Subcutaneous adipose tissue (tissue), 4 donors: ENCODE results near the gene GJD4. TPM values are rescaled to one million over a fixed set of nuclear protein-coding genes. Genes with fewer than 3 reads are reported as not detected.

Experiments used
- total RNA-seq, 4 donors: library from RNA; depleted of rRNA; stranded (reverse); fragments of >200 nt; gene quantifications; one replicate each; pipeline ENCODE4 v1.1.0, GENCODE V29; 2016
- TF ChIP-seq, protein P1 (sequence below): fragments of 450-650 bp; IDR thresholded peaks from one replicate; pipeline ENCODE4 v1.5.1; 2016; ENCODE audit warnings: low read depth, mild to moderate bottlenecking, control low read depth, antibody characterized with exemption, moderate library complexity

GJD4 gene
- total RNA-seq, 4 donors from 2014 or later: not detected

GRCh38 chr10:35642035-35642792, 37.1 kb downstream of the GJD4 start, which contains the start of gene FZD8:
Gene FZD8 (minus strand): TSS chr10:35642296. CDS start chr10:35641429, 867 bp downstream.
- TF ChIP-seq, protein P1, sequence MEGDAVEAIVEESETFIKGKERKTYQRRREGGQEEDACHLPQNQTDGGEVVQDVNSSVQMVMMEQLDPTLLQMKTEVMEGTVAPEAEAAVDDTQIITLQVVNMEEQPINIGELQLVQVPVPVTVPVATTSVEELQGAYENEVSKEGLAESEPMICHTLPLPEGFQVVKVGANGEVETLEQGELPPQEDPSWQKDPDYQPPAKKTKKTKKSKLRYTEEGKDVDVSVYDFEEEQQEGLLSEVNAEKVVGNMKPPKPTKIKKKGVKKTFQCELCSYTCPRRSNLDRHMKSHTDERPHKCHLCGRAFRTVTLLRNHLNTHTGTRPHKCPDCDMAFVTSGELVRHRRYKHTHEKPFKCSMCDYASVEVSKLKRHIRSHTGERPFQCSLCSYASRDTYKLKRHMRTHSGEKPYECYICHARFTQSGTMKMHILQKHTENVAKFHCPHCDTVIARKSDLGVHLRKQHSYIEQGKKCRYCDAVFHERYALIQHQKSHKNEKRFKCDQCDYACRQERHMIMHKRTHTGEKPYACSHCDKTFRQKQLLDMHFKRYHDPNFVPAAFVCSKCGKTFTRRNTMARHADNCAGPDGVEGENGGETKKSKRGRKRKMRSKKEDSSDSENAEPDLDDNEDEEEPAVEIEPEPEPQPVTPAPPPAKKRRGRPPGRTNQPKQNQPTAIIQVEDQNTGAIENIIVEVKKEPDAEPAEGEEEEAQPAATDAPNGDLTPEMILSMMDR: no peak

- TF ChIP-seq, protein P1: no peak
These were observed 37.6 kb downstream of the GJD4 start for GRCh38 chr10:35642793-35643114.

DNA sequence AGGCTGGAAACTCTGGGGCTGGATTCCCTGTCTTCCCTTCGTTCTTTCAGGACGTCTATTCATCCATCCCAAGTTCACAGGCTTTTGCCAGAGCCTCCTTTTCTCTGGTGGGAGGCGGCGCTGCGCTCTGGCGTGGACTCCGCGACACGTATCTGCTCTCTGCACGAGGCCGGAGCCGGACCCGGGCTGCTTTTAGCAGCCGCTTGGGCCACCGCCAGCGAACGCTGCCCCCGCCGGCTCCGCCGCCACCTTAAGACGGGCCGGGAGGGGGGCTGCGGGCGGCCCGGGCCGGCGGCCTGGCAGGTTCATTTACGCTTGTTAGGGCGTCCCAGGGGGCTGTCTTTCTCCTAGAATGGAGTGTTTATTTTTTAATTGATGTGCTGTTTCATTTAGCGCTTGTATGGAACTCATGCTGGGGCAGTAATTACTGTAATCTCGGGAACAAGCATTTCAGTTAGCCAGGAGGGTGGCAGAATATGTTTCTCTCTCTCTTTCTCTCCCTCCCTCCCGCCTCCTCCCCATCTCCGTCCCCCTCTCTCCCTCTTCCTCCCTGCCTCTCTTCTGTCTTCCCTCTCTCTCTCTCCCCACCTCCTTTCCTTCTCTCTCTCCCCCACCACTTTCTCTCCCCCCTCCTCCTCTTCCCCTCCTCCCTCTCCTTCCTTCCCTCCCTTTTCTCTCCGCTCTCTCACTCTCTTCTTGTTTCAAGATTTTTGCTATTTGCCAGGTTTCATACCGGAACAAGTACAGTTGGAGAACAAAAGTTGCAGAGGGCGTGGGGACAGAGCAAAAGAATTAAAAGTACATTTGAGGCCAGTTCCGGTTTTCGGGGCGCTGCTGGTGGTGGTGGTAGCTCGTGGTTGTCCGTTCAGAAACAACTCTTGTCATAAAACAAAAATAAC, 38.3 kb downstream of the GJD4 start:
- TF ChIP-seq, protein P1: no peak

DNA sequence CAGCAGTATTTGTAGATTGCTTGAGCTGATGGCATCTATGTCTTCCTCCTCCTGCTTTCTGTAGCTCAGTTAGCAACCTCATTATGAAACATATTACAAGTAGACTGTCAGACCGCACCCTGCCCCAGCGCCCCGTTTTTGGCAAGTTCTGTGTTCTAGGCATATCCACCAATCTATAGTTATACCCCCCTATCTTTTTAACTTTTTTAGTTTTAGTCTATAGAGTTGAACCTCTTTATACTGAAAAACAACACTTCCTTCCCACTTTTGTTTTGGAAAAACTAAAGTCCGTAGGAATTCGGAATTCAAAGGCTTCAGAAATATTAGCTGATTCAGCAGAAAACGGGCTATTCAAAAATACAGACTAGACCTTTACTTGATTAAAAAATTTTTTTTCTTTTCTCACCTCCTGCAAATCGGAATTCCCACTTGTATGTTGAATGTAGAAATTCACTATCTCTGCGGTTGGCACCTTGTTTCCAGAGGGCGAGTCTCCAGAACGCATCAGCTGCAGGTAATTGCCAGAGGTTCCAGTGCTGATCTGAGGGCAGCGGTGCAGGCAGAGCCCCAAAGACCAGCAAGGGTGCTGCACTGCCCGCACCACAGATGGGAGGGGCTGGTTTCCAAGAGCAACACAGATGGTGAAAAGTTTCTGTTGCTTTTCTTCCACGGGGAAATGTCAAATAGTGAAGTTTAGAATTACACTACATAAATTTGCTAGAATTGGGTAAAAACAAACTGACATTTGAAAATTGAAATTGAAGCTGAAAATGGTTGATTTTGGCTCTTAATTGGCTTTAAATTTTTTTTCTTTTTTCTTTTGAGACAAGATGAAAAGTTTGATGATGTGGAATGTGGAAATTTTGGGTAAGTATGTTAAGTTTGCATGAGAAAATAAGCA, 39.2 kb downstream of the GJD4 start:
- TF ChIP-seq, protein P1: no peak

GRCh38 chr10:35650894-35651293, 45.8 kb downstream of the GJD4 start:
- TF ChIP-seq, protein P1: no peak

GRCh38 chr10:35652824-35653223, 47.7 kb downstream of the GJD4 start:
- TF ChIP-seq, protein P1: no peak
